Measurements from ENCODE around the gene CNTN1.
"Not testable (repeated sequence)": the region's sequence is repeated elsewhere in the genome, so short reads cannot be mapped to it uniquely, and the experiment has no call there.

Gene CNTN1

GRCh38 chr12:40701756-40702155 lies 9.5 kb downstream of the CNTN1 start:
- no peak for DNase-seq

GRCh38 chr12:40711121-40711520 lies 18.9 kb downstream of the CNTN1 start:
- DNase-seq: no peak

GRCh38 chr12:40714636-40715035 lies 22.4 kb downstream of the CNTN1 start:
- DNase-seq: no peak

GRCh38 chr12:40716037-40716436 lies 23.8 kb downstream of the CNTN1 start:
- DNase-seq: no peak

GRCh38 chr12:40717576-40717975 lies 25.3 kb downstream of the CNTN1 start:
- no peak for DNase-seq

- no peak for DNase-seq
Measured at GRCh38 chr12:40718878-40719372, 26.7 kb downstream of the CNTN1 start.

GRCh38 chr12:40723001-40723400 lies 30.8 kb downstream of the CNTN1 start:
- no peak for DNase-seq

- no peak for DNase-seq
Measured at GRCh38 chr12:40726366-40726765, 34.1 kb downstream of the CNTN1 start.

GRCh38 chr12:40727774-40728483 lies 35.7 kb downstream of the CNTN1 start:
- no peak for DNase-seq

GRCh38 chr12:40730281-40730680 lies 38.0 kb downstream of the CNTN1 start:
- DNase-seq: no peak

GRCh38 chr12:40733871-40734270 lies 41.6 kb downstream of the CNTN1 start:
- DNase-seq: no peak

- no peak for DNase-seq
Measured at GRCh38 chr12:40734276-40734675, 42.0 kb downstream of the CNTN1 start.

GRCh38 chr12:40735551-40736230 lies 43.5 kb downstream of the CNTN1 start:
- DNase-seq: no peak

- DNase-seq: not testable (repeated sequence)
Measured at GRCh38 chr12:40737416-40737815, 45.2 kb downstream of the CNTN1 start.

GRCh38 chr12:40738856-40739255 lies 46.6 kb downstream of the CNTN1 start:
- DNase-seq: no peak

- no peak for DNase-seq
Measured at GRCh38 chr12:40742041-40742440, 49.8 kb downstream of the CNTN1 start.

GRCh38 chr12:40745386-40745785 lies 53.1 kb downstream of the CNTN1 start:
- no peak for DNase-seq

GRCh38 chr12:40749863-40750262 lies 57.6 kb downstream of the CNTN1 start:
- no peak for DNase-seq

GRCh38 chr12:40752011-40752410 lies 59.8 kb downstream of the CNTN1 start:
- DNase-seq: no peak

GRCh38 chr12:40760821-40761220 lies 68.6 kb downstream of the CNTN1 start:
- DNase-seq: no peak

GRCh38 chr12:40762072-40762471 lies 69.8 kb downstream of the CNTN1 start:
- DNase-seq: no peak

GRCh38 chr12:40768125-40768864 lies 76.1 kb downstream of the CNTN1 start:
- no peak for DNase-seq

- no peak for DNase-seq
Measured at GRCh38 chr12:40769846-40770245, 77.6 kb downstream of the CNTN1 start.

- DNase-seq: no peak
Measured at GRCh38 chr12:40770781-40771180, 78.5 kb downstream of the CNTN1 start.

Data from stimulated activated CD8-positive, alpha-beta memory T cell treated with anti-CD3 and anti-CD28 coated beads, Interleukin-4, amount 100 ng/mL, for 48 hours (primary cell).